Right lobe of liver (tissue), 4 donors: ENCODE results near the gene FADS1.

Experiments used
- POLR2A ChIP-seq: fragments of 450-650 bp; IDR thresholded peaks from one replicate; pipeline ENCODE4 v1.6.1; 2017; ENCODE audit warnings: antibody characterized with exemption, mild to moderate bottlenecking
- TF ChIP-seq, protein P1 (sequence below), 4 donors: fragments of 200-600 bp in 3 of 4; fragments of 450-650 bp in 1 of 4; IDR thresholded peaks; one replicate each; pipeline versions ENCODE4 v1.5.1 to v1.8.0; 2016 to 2022; ENCODE audit warnings: antibody characterized with exemption in 4 of 4, mild to moderate bottlenecking in 2 of 4
- donor health status: DM: no; HTN: no; CAD: no.
- donor health status: DM: no; HTN: no; CAD: no.
- donor health status: DM: no; HTN: yes; CAD: no.

DNA sequence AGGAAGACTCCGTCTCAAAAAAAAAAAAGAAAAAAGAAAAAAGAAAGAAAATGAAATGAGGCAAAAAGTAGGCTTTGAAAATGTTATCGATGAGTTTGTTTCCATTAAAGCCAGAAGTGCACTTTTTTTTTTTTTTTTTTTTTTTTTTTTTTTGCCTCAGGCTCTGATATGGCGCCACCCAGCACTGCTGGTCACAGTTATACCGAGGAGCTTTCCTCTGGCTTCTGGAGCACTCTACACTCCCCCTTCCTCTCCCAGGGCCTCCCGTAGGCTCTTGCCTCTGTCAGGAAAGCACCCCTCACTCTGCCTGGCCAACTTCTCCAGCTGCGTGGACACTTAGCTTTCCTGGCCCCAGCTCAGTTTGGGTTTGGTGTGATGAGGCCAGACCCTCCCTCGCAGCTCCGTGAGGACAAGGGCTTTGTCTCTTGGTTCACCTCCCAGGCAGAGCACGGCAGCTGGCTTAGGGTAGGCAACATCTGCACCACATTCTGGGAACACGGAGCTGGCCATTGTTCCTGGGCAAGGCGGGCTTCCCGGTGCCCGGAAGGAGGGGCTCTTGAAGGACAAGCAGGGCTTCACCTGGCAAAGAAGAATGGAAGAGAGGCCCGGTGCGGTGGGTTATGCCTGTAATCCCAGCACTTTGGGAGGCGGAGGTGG is 28.2 kb upstream of the FADS1 start:
- TF ChIP-seq, protein P1, sequence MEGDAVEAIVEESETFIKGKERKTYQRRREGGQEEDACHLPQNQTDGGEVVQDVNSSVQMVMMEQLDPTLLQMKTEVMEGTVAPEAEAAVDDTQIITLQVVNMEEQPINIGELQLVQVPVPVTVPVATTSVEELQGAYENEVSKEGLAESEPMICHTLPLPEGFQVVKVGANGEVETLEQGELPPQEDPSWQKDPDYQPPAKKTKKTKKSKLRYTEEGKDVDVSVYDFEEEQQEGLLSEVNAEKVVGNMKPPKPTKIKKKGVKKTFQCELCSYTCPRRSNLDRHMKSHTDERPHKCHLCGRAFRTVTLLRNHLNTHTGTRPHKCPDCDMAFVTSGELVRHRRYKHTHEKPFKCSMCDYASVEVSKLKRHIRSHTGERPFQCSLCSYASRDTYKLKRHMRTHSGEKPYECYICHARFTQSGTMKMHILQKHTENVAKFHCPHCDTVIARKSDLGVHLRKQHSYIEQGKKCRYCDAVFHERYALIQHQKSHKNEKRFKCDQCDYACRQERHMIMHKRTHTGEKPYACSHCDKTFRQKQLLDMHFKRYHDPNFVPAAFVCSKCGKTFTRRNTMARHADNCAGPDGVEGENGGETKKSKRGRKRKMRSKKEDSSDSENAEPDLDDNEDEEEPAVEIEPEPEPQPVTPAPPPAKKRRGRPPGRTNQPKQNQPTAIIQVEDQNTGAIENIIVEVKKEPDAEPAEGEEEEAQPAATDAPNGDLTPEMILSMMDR (IDR thresholded peaks at IDR 0.05), result no peak
- no peak for TF ChIP-seq POLR2A
